GM19043 (cell line): ENCODE measurements around the gene LPA.

Experiments used
- ATAC-seq: cut with Tn5 transposase; IDR thresholded peaks from one replicate; pipeline ENCODE4 v1.9.1; 2021; ENCODE audit warnings: low read depth; ENCODE audit not compliant: unreplicated experiment

Gene LPA

DNA sequence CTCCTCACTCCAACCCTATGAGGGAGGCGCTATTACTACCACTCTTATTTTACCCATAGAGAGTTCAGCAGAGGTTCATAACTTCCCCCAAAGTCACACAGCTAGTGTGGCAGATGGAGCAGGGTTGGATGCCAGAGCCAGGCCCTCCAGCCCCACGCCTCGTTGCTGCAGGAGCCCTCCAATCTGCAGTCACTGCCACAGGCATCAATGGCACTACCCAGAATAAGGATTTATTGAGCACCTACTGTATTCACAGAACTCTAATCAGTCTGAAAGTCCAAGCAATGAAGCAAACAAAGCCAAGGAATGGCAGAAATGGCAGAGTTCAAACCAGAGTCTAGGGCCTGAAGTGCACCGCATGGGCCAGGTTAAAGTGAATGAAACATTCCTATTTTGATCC lies 144.9 kb downstream of the LPA start:
- ATAC-seq = no peak

DNA sequence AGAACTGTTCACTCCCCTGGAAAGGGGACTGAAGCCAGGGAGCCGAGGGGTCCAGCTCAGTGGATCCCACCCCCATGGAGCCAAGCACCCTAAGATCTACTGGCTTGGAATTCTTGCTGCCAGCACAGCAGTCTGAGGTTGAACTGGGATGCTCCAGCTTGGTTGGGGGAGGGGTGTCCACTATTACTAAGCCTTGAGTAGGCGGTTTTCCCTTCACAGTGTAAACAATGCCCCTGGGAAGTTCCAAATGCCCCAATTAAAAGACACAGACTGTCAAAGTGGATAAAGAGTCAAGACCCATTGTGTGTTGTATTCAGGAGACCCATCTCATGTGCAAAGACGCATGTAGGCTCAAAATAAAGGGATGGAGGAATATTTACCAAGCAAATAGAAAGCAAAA lies 150.2 kb downstream of the LPA start:
- ATAC-seq = no peak

DNA sequence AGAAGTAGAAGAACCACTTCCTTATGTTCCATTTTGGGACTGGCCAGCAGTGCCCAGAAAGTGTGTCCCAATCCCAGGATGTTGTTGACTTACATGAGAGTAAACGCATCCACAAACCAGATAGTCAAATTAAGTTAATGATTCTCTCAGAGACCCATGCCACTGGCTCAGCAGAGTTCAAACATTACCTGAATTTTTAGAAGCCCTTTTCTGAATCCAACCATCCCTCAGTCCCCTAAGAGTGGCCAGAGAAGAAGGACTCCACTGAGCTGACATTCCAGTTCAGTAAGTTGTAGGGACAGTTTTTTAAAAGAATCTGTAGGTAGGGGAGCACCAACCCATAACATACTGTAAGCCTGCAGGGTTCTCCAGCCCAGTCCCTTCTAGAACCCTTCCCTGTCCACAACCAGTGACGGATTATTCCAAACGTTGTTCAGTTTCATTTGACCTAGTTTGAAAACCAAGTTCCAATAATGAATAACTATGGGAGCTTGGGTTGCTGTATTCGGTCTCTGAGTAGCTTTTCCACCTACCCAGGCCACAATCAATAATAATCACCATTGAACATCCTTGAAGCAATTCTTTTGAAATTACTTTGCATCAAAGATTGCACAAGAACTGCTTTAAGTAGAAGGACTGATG lies 153.0 kb downstream of the LPA start:
- no peak for ATAC-seq

DNA sequence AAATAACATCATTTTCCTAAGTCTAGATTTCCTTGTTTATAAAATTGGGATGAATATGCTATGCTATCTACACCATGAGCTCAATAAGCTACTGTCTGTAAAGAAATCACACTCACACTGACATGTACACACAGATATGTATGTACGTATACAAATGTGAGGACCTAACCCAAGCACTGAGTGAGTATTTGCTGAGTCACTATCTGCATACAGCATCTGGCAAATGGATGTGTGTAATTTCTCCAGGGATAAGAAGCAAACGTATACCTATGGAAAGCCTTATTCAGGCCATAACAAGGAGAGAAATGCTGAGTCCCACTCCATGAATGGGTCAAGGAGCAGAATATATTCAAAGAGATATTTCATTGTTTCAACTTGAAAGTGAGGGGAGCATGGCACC lies 153.9 kb downstream of the LPA start:
- ATAC-seq = no peak

DNA sequence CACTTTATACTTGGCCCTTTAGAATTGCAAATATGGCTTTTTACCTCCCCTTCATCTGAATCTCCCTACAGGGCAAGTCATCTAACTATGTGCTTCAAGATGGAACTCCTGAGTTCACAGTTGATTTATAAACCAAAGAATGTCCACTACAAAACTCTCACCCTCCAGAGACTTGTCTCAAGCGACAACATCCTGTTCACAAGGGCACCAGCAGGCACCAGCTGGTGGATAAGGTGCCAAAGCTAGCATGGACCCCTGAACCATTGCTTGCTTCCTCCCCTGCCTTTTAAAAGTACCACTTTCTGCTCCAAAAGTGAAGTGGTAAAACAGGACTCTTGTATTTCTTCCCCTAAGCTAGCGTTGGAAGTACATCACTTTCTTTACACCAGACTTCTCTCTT lies 154.5 kb downstream of the LPA start:
- ATAC-seq = no peak

DNA sequence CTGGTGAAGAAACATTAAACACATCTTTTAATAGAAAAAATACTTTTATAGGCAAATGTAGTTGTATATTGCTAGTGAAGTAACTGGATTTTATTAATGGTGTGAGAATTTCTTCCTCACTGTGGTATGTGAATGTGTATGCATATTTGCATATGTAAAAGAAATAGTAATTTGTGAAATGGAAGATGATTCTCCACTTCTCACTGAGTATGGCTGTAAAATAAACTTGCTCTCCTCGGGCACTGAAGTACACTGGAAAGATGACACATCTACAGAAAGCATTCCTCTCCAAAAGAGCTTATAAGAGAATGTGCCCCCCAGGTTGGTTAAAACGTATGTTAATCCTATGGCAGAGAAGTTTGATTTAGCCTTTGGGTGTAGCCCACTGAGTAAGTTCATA lies 155.5 kb downstream of the LPA start:
- ATAC-seq = no peak

DNA sequence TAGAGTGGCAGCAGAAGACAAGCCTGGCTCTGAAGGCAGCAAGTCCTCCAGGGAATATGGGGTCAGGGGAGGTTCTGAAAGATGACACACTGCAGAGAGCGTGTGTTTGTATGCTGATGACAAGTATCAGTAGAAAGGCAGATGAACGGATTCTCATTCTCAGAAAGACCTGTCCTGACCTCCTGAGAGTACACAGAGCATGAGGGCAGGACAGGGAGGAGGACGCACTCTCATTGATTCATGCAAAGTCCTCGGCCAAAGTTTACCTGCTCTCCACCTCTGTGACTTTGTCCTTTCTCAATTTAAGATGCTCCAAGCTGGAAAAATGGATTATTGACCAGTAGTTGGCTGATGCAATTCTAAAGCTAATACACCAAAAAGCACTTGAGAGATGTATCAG lies 156.7 kb downstream of the LPA start:
- no peak for ATAC-seq

DNA sequence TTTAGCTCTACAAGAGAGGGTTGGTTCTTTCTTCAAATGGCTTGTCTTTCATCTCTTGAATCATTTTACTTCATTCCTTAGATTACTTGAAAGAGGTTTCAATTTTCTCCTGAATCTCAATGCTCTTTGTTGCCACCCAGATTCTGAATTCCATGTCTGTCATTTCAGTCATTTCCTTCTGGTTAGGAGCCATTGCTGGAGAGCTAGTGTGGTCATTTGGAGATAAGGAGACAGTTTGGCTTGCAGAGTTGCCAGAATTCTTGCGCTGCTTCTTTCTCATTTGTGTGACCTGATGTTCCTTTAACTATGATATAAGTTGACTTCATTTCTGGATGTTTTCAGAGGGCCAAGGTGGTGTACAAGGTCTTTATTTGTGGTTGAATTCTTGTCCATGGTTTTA lies 158.1 kb downstream of the LPA start:
- no peak for ATAC-seq

DNA sequence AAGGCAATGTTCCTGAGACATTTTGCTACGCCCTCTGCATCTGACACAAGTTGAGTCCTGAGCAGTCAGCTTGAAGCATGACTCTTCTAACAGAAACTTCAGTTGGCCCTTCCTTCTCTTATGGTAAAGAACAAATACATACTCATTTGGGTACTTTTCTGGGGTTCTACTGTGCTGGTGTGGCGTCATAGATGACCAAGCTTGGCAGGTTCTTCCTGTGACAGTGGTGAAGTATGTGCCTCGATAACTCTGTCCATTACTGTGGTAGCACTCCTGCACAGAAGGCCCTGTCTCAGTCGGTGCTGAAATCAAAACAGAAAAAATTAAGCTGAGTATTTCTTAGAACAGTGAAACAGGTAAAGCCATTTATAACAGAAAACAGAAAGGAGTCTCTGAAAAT lies 163.4 kb downstream of the LPA start:
- ATAC-seq = no peak

DNA sequence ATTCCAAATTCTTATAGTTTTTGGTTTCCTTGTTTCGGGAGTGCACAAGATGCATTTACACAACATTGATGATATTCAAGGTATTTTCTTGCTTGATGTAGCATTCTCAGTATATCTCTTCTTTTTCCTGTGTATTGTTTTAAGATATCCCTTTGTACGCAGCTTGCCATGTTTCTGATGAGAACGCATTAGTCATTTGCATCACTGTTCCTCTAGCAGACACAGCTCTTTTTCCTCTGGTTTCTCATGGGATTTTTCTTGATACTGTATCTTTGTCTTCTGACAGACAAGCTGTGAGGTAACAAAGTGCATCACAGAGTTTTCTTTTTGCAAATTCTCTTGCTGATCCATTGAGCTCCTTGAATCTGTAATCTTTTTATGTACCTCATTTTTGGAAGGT lies 169.5 kb downstream of the LPA start:
- no peak for ATAC-seq

DNA sequence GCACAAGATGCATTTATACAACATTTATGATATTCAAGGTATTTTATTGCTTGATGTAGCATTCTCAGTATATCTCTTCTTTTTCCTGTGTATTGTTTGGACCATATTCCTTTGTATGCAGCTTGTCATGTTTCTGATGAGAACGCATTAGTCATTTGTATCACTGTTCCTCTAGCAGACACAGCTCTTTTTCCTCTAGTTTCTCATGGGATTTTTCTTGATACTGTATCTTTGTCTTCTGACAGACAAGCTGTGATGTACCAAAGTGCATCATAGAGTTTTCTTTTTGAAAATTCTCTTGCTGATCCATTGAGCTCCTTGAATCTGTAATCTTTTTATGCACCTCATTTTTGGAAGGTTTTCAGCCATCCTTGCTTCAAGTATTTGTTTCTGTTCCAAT lies 175.0 kb downstream of the LPA start:
- no peak for ATAC-seq

DNA sequence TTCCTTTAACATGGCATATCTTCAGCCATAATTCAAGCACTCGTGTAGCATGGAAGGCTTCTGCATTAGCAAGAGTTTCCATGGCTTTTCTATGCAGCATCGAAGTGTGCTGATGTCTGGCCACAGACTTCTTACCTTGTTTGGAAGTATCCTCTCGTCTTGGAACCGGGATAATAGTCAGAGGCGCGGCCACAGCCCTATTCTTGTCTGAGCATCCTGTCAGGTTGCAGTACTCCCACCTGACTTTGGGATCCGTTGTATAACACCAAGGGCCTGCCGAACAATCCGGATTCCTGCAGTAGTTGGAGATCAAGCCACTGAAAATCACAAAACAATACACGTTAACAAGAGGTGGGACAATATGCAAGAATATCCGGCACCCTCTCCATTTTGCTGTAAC lies 177.0 kb downstream of the LPA start:
- ATAC-seq = no peak
